ENCODE results near the gene RYR1.

GRCh38 chr19:38583985-38584305 is 150.5 kb downstream of the RYR1 start:
- TF ChIP-seq CTCF (IDR thresholded peaks at IDR 0.05; ENCODE audit: low read length) (no peak), EZH2phosphoT487 (IDR thresholded peaks at IDR 0.05; ENCODE audit: low read length) (no peak)

Data from MM.1S (cell line).